ENCODE results near the gene KIAA1217.

DNA sequence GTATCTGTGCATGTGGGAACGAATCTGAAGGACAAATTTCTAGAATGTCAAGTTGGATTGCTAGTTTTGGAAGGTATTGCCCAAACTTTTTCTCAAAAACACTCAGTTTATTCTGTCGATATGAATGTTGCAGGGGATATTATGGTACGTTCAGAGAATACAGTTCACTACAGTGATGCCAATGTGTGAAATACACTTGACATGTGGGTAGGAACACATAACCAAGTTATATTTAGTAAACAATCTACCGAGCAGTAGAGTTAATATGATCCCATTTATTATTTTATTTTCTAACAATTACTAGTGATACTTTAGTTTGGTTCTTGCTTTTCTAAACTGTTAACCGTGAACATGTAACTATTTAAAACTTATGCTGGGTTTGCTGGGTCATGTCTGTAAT is 37.4 kb downstream of the KIAA1217 start:
- no peak for TF ChIP-seq TAF1 (IDR thresholded peaks at IDR 0.05; ENCODE audit: borderline replicate concordance, insufficient read depth, low read length)
- TF ChIP-seq, protein P1, sequence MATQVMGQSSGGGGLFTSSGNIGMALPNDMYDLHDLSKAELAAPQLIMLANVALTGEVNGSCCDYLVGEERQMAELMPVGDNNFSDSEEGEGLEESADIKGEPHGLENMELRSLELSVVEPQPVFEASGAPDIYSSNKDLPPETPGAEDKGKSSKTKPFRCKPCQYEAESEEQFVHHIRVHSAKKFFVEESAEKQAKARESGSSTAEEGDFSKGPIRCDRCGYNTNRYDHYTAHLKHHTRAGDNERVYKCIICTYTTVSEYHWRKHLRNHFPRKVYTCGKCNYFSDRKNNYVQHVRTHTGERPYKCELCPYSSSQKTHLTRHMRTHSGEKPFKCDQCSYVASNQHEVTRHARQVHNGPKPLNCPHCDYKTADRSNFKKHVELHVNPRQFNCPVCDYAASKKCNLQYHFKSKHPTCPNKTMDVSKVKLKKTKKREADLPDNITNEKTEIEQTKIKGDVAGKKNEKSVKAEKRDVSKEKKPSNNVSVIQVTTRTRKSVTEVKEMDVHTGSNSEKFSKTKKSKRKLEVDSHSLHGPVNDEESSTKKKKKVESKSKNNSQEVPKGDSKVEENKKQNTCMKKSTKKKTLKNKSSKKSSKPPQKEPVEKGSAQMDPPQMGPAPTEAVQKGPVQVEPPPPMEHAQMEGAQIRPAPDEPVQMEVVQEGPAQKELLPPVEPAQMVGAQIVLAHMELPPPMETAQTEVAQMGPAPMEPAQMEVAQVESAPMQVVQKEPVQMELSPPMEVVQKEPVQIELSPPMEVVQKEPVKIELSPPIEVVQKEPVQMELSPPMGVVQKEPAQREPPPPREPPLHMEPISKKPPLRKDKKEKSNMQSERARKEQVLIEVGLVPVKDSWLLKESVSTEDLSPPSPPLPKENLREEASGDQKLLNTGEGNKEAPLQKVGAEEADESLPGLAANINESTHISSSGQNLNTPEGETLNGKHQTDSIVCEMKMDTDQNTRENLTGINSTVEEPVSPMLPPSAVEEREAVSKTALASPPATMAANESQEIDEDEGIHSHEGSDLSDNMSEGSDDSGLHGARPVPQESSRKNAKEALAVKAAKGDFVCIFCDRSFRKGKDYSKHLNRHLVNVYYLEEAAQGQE (IDR thresholded peaks at IDR 0.05; ENCODE audit: insufficient read depth in 1 of 2, low read depth in 2 of 2, low read length in 2 of 2) = no peak

Measured in PFSK-1 (cell line).